ENCODE measurements around the gene MZT2A.
"Not testable (repeated sequence)": the region's sequence is repeated elsewhere in the genome, so short reads cannot be mapped to it uniquely, and the experiment has no call there.

DNA sequence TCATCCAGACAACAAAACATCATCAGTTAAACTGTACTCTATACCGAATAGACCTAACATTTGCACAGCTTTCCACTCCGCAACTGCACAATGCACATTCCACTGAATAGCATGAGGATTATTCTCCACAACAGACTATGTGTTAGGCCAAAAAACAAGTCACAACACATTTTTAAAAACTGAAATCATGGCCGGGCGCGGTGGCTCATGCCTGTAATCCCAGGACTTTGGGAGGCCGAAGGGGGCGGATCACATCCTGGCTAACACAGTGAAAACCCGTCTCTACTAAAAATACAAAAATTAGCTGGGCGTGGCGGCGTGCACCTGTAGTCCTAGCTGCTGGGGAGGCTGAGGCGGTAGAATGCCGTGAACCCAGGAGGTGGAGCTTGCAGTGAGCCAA lies 46.7 kb upstream of the MZT2A start:
- TF ChIP-seq MXI1 (IDR thresholded peaks at IDR 0.05; ENCODE audit: low read depth, low read length); NFIC (IDR thresholded peaks at IDR 0.05; ENCODE audit: borderline replicate concordance); RAD21 (IDR thresholded peaks at IDR 0.05; ENCODE audit: low read length); TEAD4 (IDR thresholded peaks at IDR 0.05; ENCODE audit: borderline replicate concordance, insufficient read depth); GABPA (IDR thresholded peaks at IDR 0.05; ENCODE audit: low read depth); ELF1 (IDR thresholded peaks at IDR 0.05); GATA2 (CRISPR knock-in tag; IDR thresholded peaks at IDR 0.05); POLR2AphosphoS5 (IDR thresholded peaks at IDR 0.05; ENCODE audit: low read depth, low read length); YY1 (IDR thresholded peaks at IDR 0.05; ENCODE audit: low read depth); RXRA (IDR thresholded peaks at IDR 0.05; ENCODE audit: borderline replicate concordance, low read depth): not testable (repeated sequence)
- TF ChIP-seq, protein P1, sequence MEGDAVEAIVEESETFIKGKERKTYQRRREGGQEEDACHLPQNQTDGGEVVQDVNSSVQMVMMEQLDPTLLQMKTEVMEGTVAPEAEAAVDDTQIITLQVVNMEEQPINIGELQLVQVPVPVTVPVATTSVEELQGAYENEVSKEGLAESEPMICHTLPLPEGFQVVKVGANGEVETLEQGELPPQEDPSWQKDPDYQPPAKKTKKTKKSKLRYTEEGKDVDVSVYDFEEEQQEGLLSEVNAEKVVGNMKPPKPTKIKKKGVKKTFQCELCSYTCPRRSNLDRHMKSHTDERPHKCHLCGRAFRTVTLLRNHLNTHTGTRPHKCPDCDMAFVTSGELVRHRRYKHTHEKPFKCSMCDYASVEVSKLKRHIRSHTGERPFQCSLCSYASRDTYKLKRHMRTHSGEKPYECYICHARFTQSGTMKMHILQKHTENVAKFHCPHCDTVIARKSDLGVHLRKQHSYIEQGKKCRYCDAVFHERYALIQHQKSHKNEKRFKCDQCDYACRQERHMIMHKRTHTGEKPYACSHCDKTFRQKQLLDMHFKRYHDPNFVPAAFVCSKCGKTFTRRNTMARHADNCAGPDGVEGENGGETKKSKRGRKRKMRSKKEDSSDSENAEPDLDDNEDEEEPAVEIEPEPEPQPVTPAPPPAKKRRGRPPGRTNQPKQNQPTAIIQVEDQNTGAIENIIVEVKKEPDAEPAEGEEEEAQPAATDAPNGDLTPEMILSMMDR (IDR thresholded peaks at IDR 0.05) = not testable (repeated sequence)

All from SK-N-SH (cell line).